Suprapubic skin (tissue), 4 donors: ENCODE measurements around the gene MGAT4B. TPM values are rescaled to one million over a fixed set of nuclear protein-coding genes. Genes with fewer than 3 reads are reported as not detected.

Experiments used
- DNase-seq, 2 donors: peaks; one replicate each; pipeline ENCODE4 v3.0.0-alpha.2; 2019; ENCODE audit warnings: low spot score in 2 of 2
- H3K27ac ChIP-seq: fragments of 200-600 bp; sonication (generic); one replicate; pipeline ENCODE4 v1.5.1; 2019
- H3K27me3 ChIP-seq: fragments of 200-600 bp; sonication (generic); one replicate; pipeline ENCODE4 v1.5.1; 2019
- H3K36me3 ChIP-seq: fragments of 200-600 bp; sonication (generic); one replicate; pipeline ENCODE4 v1.5.1; 2019
- H3K4me1 ChIP-seq: fragments of 200-600 bp; sonication (generic); one replicate; pipeline ENCODE4 v1.5.1; 2019
- H3K4me3 ChIP-seq: fragments of 200-600 bp; sonication (generic); one replicate; pipeline ENCODE4 v1.5.1; 2019; ENCODE audit warnings: mild to moderate bottlenecking
- H3K9me3 ChIP-seq: fragments of 200-600 bp; sonication (generic); one replicate; pipeline ENCODE4 v1.5.1; 2019
- CTCF ChIP-seq, 2 donors: fragments of 200-600 bp in 1 of 2; fragments of 450-650 bp in 1 of 2; sonication (generic) in 1 of 2; IDR thresholded peaks; one replicate each; pipeline ENCODE4 v1.5.1; 2016 to 2019; ENCODE audit warnings: antibody characterized with exemption in 2 of 2, mild to moderate bottlenecking in 1 of 2, moderate library complexity in 1 of 2
- EP300 ChIP-seq: sonication (generic); formaldehyde crosslinking; IDR thresholded peaks from one replicate; pipeline ENCODE4 v1.6.1; 2017; ENCODE audit warnings: antibody characterized with exemption
- POLR2A ChIP-seq, 2 donors: fragments of 450-650 bp; IDR thresholded peaks; one replicate each; pipeline ENCODE4 v1.6.1; 2017; ENCODE audit warnings: antibody characterized with exemption in 2 of 2, mild to moderate bottlenecking in 2 of 2, moderate library complexity in 2 of 2
- POLR2AphosphoS5 ChIP-seq, 3 donors: sonication (generic); formaldehyde crosslinking; IDR thresholded peaks; one replicate each; pipeline ENCODE4 v1.6.1; 2017; ENCODE audit warnings: antibody characterized with exemption in 3 of 3
- WGBS: methylation state at CpG from one replicate; pipeline ENCODE4 v1.1.5; 2018; 5-methylcytosine and 5-hydroxymethylcytosine counted together
- total RNA-seq, 4 donors: library from RNA; depleted of rRNA; stranded (reverse); fragments of >200 nt; gene quantifications; one replicate each; pipeline ENCODE4 v1.1.0, GENCODE V29; 2016

Gene MGAT4B
- total RNA-seq, 4 donors from 2014 or later: 74.5 to 142 (median 97.4) TPM

GRCh38 chr5:179765400-179765799, 41.3 kb downstream of the MGAT4B start:
- no peak for DNase-seq
- Histone ChIP-seq H3K4me3 (no peak overlapping the region), H3K27me3 (no peaks in the 10 kb centered on the region), H3K4me1 (peaks cover 62% of the 10 kb centered on the region), H3K27ac (no peak overlapping the region), H3K36me3 (peaks cover 34% of the 10 kb centered on the region), H3K9me3 (no peaks in the 10 kb centered on the region)
- TF ChIP-seq CTCF (IDR thresholded peaks at IDR 0.05) (no peak), EP300 (no peak), POLR2A (IDR thresholded peaks at IDR 0.05) (no peak), POLR2AphosphoS5 (IDR thresholded peaks at IDR 0.05) (no peak)
- WGBS: 44% methylated on average over 13 of the region's 13 CpGs

GRCh38 chr5:179764056-179764455, 42.6 kb downstream of the MGAT4B start:
- H3K9me3 ChIP-seq: no peaks in the 10 kb centered on the region
- H3K27ac ChIP-seq: no peak overlapping the region
- no peaks in the 10 kb centered on the region for H3K27me3 ChIP-seq
- H3K36me3 ChIP-seq: peaks cover 21% of the 10 kb centered on the region
- TF ChIP-seq POLR2AphosphoS5 (IDR thresholded peaks at IDR 0.05) (no peak), EP300 (no peak), CTCF (IDR thresholded peaks at IDR 0.05) (no peak), POLR2A (IDR thresholded peaks at IDR 0.05) (no peak)
- H3K4me1 ChIP-seq: peaks cover 67% of the 10 kb centered on the region
- no peak overlapping the region for H3K4me3 ChIP-seq
- 74% methylated on average over 8 of the region's 8 CpGs for WGBS
- no peak for DNase-seq

- Histone ChIP-seq H3K36me3 (peaks cover 15% of the 10 kb centered on the region), H3K4me3 (no peak overlapping the region), H3K27ac (peak overlapping the region; percentile 45), H3K27me3 (no peaks in the 10 kb centered on the region), H3K9me3 (no peaks in the 10 kb centered on the region), H3K4me1 (peaks cover 67% of the 10 kb centered on the region)
- peak in 1 of 2 donors; percentile 73 for DNase-seq
- TF ChIP-seq POLR2A (IDR thresholded peaks at IDR 0.05): no peak
- peak; percentile 80 to 83 for TF ChIP-seq CTCF (IDR thresholded peaks at IDR 0.05)
- WGBS: 27% methylated on average over 10 of the region's 10 CpGs
These were observed 43.3 kb downstream of the MGAT4B start for GRCh38 chr5:179763215-179763945.

DNA sequence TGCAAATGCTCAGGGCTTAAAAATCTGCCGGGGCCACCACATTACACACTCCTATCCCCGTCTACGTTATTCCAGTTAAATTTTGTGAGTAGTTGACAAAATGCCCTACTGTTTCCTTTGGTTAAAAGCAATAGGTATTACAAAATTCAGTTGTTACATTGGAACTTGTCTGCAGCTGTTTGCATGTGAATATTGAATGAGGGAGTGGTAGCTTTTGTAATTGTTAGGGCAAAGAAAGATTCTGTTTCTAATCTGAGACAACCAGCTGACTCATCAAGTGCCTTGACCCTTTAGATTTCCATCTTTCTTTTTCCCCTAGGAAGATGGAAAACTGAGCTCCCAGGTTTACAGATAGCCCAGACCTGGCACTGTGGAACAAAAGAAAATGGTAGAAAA, 43.9 kb downstream of the MGAT4B start:
- Histone ChIP-seq H3K4me1 (peaks cover 67% of the 10 kb centered on the region), H3K9me3 (no peaks in the 10 kb centered on the region), H3K36me3 (peaks cover 15% of the 10 kb centered on the region), H3K27ac (peak overlapping the region; percentile 45), H3K27me3 (no peaks in the 10 kb centered on the region), H3K4me3 (no peak overlapping the region)
- DNase-seq: no peak
- TF ChIP-seq POLR2A (IDR thresholded peaks at IDR 0.05) (no peak), EP300 (no peak), CTCF (IDR thresholded peaks at IDR 0.05) (no peak)
- 13% methylated on average over 3 of the region's 3 CpGs for WGBS

DNA sequence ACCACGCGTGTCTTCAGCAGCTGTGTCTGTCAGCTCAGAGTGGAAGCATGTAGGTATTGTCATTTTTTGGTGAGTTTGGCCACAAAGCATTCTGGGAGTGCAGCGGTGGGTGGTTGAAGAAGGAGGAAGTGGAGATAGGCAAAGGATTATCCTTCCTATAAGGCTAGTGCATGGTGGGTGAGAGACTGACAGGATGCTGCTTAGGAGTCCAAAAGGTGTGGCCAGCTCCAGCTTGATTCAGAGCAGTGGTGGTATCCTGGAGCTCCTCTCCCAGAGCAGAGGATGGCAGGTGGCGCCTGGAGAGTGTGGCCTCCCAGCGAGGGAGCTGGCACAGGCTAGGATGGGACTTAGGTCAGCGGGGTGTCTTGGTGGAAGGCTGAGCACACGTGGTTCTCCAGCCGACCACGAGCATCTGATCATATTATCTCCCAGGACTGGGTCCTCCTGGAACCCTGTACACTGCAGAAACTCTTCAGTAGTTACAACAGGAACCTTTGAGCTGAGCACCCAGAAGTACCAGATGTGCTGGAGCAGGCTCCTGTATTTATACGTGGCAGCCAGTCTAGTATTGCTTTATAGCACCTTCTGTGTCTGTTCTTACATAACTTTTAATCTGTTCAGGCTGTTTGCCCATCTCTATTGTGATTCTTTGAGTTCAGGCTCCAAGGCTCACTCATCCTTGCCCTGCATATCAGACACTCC, 44.4 kb downstream of the MGAT4B start:
- H3K36me3 ChIP-seq: peaks cover 15% of the 10 kb centered on the region
- 38% methylated on average over 10 of the region's 10 CpGs for WGBS
- no peak for DNase-seq
- H3K27me3 ChIP-seq: no peaks in the 10 kb centered on the region
- H3K27ac ChIP-seq: peak overlapping the region; percentile 45
- H3K4me3 ChIP-seq: no peak overlapping the region
- H3K4me1 ChIP-seq: peaks cover 67% of the 10 kb centered on the region
- TF ChIP-seq EP300: no peak
- no peak for TF ChIP-seq POLR2A (IDR thresholded peaks at IDR 0.05)
- TF ChIP-seq CTCF (IDR thresholded peaks at IDR 0.05): no peak
- TF ChIP-seq POLR2AphosphoS5 (IDR thresholded peaks at IDR 0.05): no peak
- H3K9me3 ChIP-seq: no peaks in the 10 kb centered on the region
